Posterior vena cava (tissue), 2 donors: ENCODE results near the gene MICU1. TPM values are rescaled to one million over a fixed set of nuclear protein-coding genes. Genes with fewer than 3 reads are reported as not detected.

Source experiments
- DNase-seq: peaks from one replicate; pipeline ENCODE4 v3.0.0-alpha.2; 2020; ENCODE audit warnings: low spot score
- intact Hi-C, 2 donors: fragments of 100-400 bp; cut with DNase I; formaldehyde crosslinking; loops; one replicate each; pipeline versions ENCODE4 v1.14.1 to v1.14.2; 2022 to 2023
- total RNA-seq, 2 donors: library from RNA; stranded (reverse); fragmentation: NEBNext Ultra II Directional; extraction: Animal tissue kit (Norgen Biotek cat#: 25700); gene quantifications; one replicate each; pipeline ENCODE4 v1.2.1, GENCODE V29; 2021
- donor health status: DM: yes; HTN: yes; CAD: no.
- donor health status: DM: yes; HTN: yes; CAD: no.

Gene MICU1
- total RNA-seq, 2 donors from 2014 or later = 57.6 to 58.9 TPM

GRCh38 chr10:72342911-72343310, 283.0 kb downstream of the MICU1 start:
- intact Hi-C loops = no loop called here
- DNase-seq = no peak

GRCh38 chr10:72340510-72341261, 285.2 kb downstream of the MICU1 start:
- intact Hi-C loops = no loop called here
- DNase-seq = peak; percentile 92

- intact Hi-C loops = loop anchor here (5.0 to 10.0 kb wide), 5 partner anchors 113 to 383 kb away; partner anchors contain the start of genes ANAPC16 (in 1 of the 2), ASCC1 (in 1 of the 2) and CHST3 (in 1 of the 2)
- DNase-seq = no peak
These were observed 287.7 kb downstream of the MICU1 start for GRCh38 chr10:72338180-72338579.

GRCh38 chr10:72337722-72338121, 288.2 kb downstream of the MICU1 start:
- intact Hi-C loops = loop anchor here (5.0 to 10.0 kb wide), 5 partner anchors 113 to 383 kb away; partner anchors contain the start of genes ANAPC16 (in 1 of the 2), ASCC1 (in 1 of the 2) and CHST3 (in 1 of the 2)
- no peak for DNase-seq

GRCh38 chr10:72337039-72337629, 288.7 kb downstream of the MICU1 start:
- intact Hi-C loops = loop anchor here (5.0 to 10.0 kb wide), 5 partner anchors 112 to 382 kb away; partner anchors contain the start of genes ANAPC16 (in 1 of the 2), ASCC1 (in 1 of the 2) and CHST3 (in 1 of the 2)
- DNase-seq = peak; percentile 95

- intact Hi-C loops = loop anchor here (5.0 to 10.0 kb wide), 5 partner anchors 112 to 382 kb away; partner anchors contain the start of genes ANAPC16 (in 1 of the 2), ASCC1 (in 1 of the 2) and CHST3 (in 1 of the 2)
These were observed 289.4 kb downstream of the MICU1 start for GRCh38 chr10:72336259-72337038.

GRCh38 chr10:72335394-72336258, 290.3 kb downstream of the MICU1 start:
- intact Hi-C loops = loop anchor here (5.0 to 10.0 kb wide), 5 partner anchors 111 to 381 kb away; partner anchors contain the start of genes ANAPC16 (in 1 of the 2), ASCC1 (in 1 of the 2) and CHST3 (in 1 of the 2)
- peak; percentile 92 for DNase-seq

More at GRCh38 chr10:72336259-72337038, 289.4 kb downstream of the MICU1 start:
- no peak for DNase-seq

GRCh38 chr10:72334825-72335393, 291.0 kb downstream of the MICU1 start:
- intact Hi-C loops = loop anchor here (5.0 to 10.0 kb wide), 5 partner anchors 110 to 380 kb away; partner anchors contain the start of genes ANAPC16 (in 1 of the 2), ASCC1 (in 1 of the 2) and CHST3 (in 1 of the 2)
- peak; percentile 98 for DNase-seq

GRCh38 chr10:72334196-72334824, 291.6 kb downstream of the MICU1 start:
- intact Hi-C loops = loop anchor here (10.0 kb wide), 4 partner anchors 110 to 380 kb away; partner anchors contain the start of genes ANAPC16 (in 1 of the 2), ASCC1 (in 1 of the 2) and CHST3 (in 1 of the 2)
- no peak for DNase-seq

- intact Hi-C loops = loop anchor here (10.0 kb wide), 4 partner anchors 109 to 379 kb away; partner anchors contain the start of genes ANAPC16 (in 1 of the 2), ASCC1 (in 1 of the 2) and CHST3 (in 1 of the 2)
- DNase-seq = no peak
These were observed 292.5 kb downstream of the MICU1 start for GRCh38 chr10:72333112-72334015.

- intact Hi-C loops = loop anchor here (10.0 kb wide), 4 partner anchors 108 to 378 kb away; partner anchors contain the start of genes ANAPC16 (in 1 of the 2), ASCC1 (in 1 of the 2) and CHST3 (in 1 of the 2)
- DNase-seq = no peak
These were observed 293.3 kb downstream of the MICU1 start for GRCh38 chr10:72332423-72333111.

- intact Hi-C loops = loop anchor here (10.0 kb wide), 4 partner anchors 107 to 377 kb away; partner anchors contain the start of genes ANAPC16 (in 1 of the 2), ASCC1 (in 1 of the 2) and CHST3 (in 1 of the 2)
- peak; percentile 95 for DNase-seq
These were observed 294.1 kb downstream of the MICU1 start for GRCh38 chr10:72331575-72332422.

- intact Hi-C loops = loop anchor here (10.0 kb wide), 4 partner anchors 105 to 375 kb away; partner anchors contain the start of genes ANAPC16 (in 1 of the 2), ASCC1 (in 1 of the 2) and CHST3 (in 1 of the 2)
- DNase-seq = no peak
These were observed 295.8 kb downstream of the MICU1 start for GRCh38 chr10:72330069-72330426.
